ENCODE results near the gene CTNNA2. TPM values are rescaled to one million over a fixed set of nuclear protein-coding genes. Genes with fewer than 3 reads are reported as not detected.
"Not testable (repeated sequence)": the region's sequence is repeated elsewhere in the genome, so short reads cannot be mapped to it uniquely, and the experiment has no call there.

Gene CTNNA2
- total and polyA plus RNA-seq, 5 donors: 0.08 to 0.42 (median 0.11) TPM; not detected in 1

DNA sequence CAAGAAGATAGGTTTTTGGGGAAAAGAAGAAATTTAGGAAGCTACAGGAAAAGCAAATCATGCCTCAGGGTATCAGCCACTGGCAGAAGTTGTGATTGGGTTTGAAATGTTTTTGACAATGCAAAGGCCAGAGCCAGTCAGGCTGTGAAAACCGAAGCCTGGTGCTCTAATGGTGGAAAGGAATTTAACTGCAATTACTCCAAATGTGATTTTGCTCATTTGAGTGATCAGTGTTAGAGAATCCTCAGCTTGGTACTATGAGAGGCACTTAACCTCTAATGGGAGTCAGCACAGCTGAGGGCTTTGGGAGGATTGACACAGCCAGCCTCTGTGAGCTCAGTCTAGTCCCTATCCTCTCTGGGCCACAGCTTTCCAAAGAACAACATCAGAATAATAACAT lies 615.2 kb downstream of the CTNNA2 start:
- no peak for ATAC-seq
- WGBS: 46% methylated on average over 1 of the region's 1 CpG
- intact Hi-C loops (cut with DNase I): no loop called here

DNA sequence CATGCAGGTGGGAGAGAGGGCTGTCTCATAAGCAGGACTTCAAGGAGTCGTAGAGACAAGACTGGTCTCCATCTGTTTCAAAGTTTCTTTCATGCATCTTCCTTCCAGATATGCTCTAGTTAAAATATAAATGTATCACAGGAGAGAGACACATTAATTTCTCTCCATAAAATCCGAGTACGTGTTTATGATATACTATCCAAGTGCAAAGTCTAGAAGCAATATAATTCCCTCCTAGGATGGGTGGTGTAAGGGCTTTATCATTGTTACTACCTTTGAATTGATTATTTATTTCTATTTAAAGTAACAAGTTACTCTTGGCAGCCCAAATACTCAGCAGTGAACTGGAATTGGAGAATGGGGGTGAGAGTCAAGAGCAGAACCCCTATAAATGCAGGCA lies 619.4 kb downstream of the CTNNA2 start:
- ATAC-seq (no peak), DNase-seq (no peak)
- no peaks in the 10 kb centered on the region for H3K27me3 ChIP-seq (ENCODE audit: control insufficient read depth, insufficient read depth)
- H3K4me3 ChIP-seq (ENCODE audit: low read length): no peak overlapping the region
- whole genome bisulfite sequencing: 84% methylated on average over 3 of the region's 3 CpGs
- no peaks in the 10 kb centered on the region for H3K4me1 ChIP-seq (ENCODE audit: control insufficient read depth, insufficient read depth, low read length)
- H3K9me3 ChIP-seq (ENCODE audit: control insufficient read depth, low read length): no peaks in the 10 kb centered on the region
- no peak overlapping the region for H3K27ac ChIP-seq (ENCODE audit: low read length)
- intact Hi-C loops (cut with DNase I): no loop called here

More for the DNA sequence above, 615.2 kb downstream of the CTNNA2 start:
- DNase-seq: no peak
- H3K4me3 ChIP-seq (ENCODE audit: low read length): no peak overlapping the region
- no peaks in the 10 kb centered on the region for H3K9me3 ChIP-seq (ENCODE audit: control insufficient read depth, low read length)
- H3K27me3 ChIP-seq (ENCODE audit: control insufficient read depth, insufficient read depth): no peaks in the 10 kb centered on the region
- no peak overlapping the region for H3K27ac ChIP-seq (ENCODE audit: low read length)
- no peaks in the 10 kb centered on the region for H3K4me1 ChIP-seq (ENCODE audit: control insufficient read depth, insufficient read depth, low read length)

DNA sequence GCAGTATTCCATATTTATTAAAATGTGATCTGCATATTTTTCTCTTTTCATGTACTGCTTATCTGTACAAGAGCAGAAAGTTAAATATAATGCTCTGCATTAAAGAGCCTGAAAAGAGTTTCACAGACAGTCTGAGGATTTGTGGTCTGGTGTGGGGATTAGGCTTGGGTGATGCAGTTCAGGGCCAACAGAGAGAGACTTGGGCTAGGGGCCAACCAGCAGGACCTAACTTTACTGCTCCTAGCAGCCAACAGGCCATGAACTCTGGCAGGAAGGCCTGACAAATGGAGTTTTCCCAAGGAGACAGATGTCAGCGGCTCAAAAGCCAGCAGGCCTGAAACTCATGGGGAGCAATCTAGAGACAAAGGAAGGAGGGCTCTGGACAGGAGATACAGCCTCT lies 622.1 kb downstream of the CTNNA2 start:
- Histone ChIP-seq H3K27ac (ENCODE audit: low read length) (no peak overlapping the region), H3K4me3 (ENCODE audit: low read length) (no peak overlapping the region), H3K9me3 (ENCODE audit: control insufficient read depth, low read length) (no peaks in the 10 kb centered on the region), H3K27me3 (ENCODE audit: control insufficient read depth, insufficient read depth) (no peaks in the 10 kb centered on the region), H3K4me1 (ENCODE audit: control insufficient read depth, insufficient read depth, low read length) (no peaks in the 10 kb centered on the region)
- no peak for ATAC-seq
- DNase-seq: no peak
- WGBS: 74% methylated on average over 1 of the region's 1 CpG
- intact Hi-C loops (cut with DNase I): no loop called here

DNA sequence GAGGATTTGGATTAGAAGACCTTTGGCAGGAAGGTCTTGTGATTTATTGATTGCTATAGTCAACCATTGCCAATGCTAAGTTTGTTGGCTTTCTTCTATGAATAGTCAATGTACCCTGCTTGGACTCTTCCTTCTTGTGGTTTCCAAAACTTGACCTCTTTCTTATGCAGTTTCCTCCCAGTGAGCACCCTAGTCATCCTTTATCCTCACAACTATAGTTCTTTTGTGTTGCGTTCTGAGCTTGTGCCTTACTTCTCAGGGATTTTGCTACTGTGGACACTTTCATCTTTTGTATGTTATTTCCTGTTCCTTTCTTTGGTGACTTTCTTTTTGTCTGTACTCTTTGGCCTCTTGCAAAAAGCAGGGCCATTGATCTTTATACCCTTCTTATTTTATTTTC lies 623.5 kb downstream of the CTNNA2 start:
- Histone ChIP-seq H3K27ac (ENCODE audit: low read length) (no peak overlapping the region), H3K9me3 (ENCODE audit: control insufficient read depth, low read length) (no peaks in the 10 kb centered on the region), H3K4me1 (ENCODE audit: control insufficient read depth, insufficient read depth, low read length) (no peaks in the 10 kb centered on the region), H3K27me3 (ENCODE audit: control insufficient read depth, insufficient read depth) (no peaks in the 10 kb centered on the region), H3K4me3 (ENCODE audit: low read length) (no peak overlapping the region)
- WGBS: 96% methylated on average over 1 of the region's 1 CpG
- no peak for ATAC-seq
- intact Hi-C loops (cut with DNase I): no loop called here
- no peak for DNase-seq

DNA sequence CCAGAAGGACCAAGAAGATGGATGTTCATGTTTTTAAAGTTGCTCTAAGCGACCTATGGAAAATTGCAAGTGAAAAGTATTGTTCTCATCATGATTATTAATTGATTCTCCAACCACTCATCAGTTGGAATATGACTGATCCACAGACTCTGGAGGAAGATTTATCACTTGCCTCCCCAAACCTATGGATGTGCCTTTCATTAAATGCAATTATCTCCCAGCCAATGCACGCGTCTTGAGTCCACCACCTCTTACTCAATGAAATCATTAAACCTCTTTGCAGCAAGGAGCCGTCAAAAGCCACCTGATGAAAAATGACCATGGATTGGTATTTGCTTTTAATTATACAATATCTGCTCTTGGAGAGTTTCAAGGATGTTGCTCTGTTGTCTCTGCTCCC lies 626.1 kb downstream of the CTNNA2 start:
- H3K4me3 ChIP-seq (ENCODE audit: low read length): no peak overlapping the region
- DNase-seq (no peak), ATAC-seq (no peak)
- 83% methylated on average over 4 of the region's 4 CpGs for WGBS
- H3K4me1 ChIP-seq (ENCODE audit: control insufficient read depth, insufficient read depth, low read length): no peaks in the 10 kb centered on the region
- no peak overlapping the region for H3K27ac ChIP-seq (ENCODE audit: low read length)
- intact Hi-C loops (cut with DNase I): no loop called here
- H3K9me3 ChIP-seq (ENCODE audit: control insufficient read depth, low read length): no peaks in the 10 kb centered on the region
- H3K27me3 ChIP-seq (ENCODE audit: control insufficient read depth, insufficient read depth): no peaks in the 10 kb centered on the region

GRCh38 chr2:80141007-80141726 lies 628.3 kb downstream of the CTNNA2 start:
- no peaks in the 10 kb centered on the region for H3K9me3 ChIP-seq (ENCODE audit: control insufficient read depth, low read length)
- H3K4me3 ChIP-seq (ENCODE audit: low read length): no peak overlapping the region
- no peaks in the 10 kb centered on the region for H3K4me1 ChIP-seq (ENCODE audit: control insufficient read depth, insufficient read depth, low read length)
- no peaks in the 10 kb centered on the region for H3K27me3 ChIP-seq (ENCODE audit: control insufficient read depth, insufficient read depth)
- intact Hi-C loops (cut with DNase I): no loop called here
- 91% methylated on average over 4 of the region's 4 CpGs for WGBS
- ATAC-seq (no peak), DNase-seq (no peak)
- H3K27ac ChIP-seq (ENCODE audit: low read length): no peak overlapping the region

DNA sequence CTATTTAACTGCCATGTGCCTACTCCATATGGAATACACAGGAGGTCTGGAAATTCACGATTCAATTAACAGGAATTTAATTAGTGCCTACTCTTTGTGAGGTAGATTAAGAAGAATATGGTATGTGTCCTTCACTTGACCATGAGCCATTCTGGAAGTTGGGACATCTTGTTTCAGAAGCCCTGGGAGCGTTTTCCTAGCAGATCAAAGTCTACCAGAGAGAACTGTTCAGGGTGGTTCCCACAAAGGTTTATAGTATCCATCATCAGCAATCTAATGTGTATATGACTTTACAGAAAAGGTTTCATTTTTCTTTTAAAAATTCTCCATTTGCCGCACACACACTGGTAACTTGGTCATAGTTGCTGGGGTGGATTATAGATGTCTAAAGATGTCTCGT lies 632.6 kb downstream of the CTNNA2 start:
- WGBS: 88% methylated on average over 4 of the region's 4 CpGs
- ATAC-seq: no peak
- no peak overlapping the region for H3K27ac ChIP-seq (ENCODE audit: low read length)
- no peaks in the 10 kb centered on the region for H3K27me3 ChIP-seq (ENCODE audit: control insufficient read depth, insufficient read depth)
- no peaks in the 10 kb centered on the region for H3K4me1 ChIP-seq (ENCODE audit: control insufficient read depth, insufficient read depth, low read length)
- H3K9me3 ChIP-seq (ENCODE audit: control insufficient read depth, low read length): no peaks in the 10 kb centered on the region
- intact Hi-C loops (cut with DNase I): no loop called here
- DNase-seq: no peak
- no peak overlapping the region for H3K4me3 ChIP-seq (ENCODE audit: low read length)

- intact Hi-C loops (cut with DNase I); H3K4me1 ChIP-seq (ENCODE audit: control insufficient read depth, insufficient read depth, low read length); H3K4me3 ChIP-seq (ENCODE audit: low read length); H3K27me3 ChIP-seq (ENCODE audit: control insufficient read depth, insufficient read depth); ATAC-seq; H3K9me3 ChIP-seq (ENCODE audit: control insufficient read depth, low read length); H3K27ac ChIP-seq (ENCODE audit: low read length); DNase-seq: not testable (repeated sequence)
- WGBS: 93% methylated on average over 5 of the region's 5 CpGs
Measured at GRCh38 chr2:80146757-80147156, 633.9 kb downstream of the CTNNA2 start.

- intact Hi-C loops (cut with DNase I): no loop called here
- DNase-seq (no peak), ATAC-seq (no peak)
- Histone ChIP-seq H3K4me1 (ENCODE audit: control insufficient read depth, insufficient read depth, low read length) (no peaks in the 10 kb centered on the region), H3K27me3 (ENCODE audit: control insufficient read depth, insufficient read depth) (no peaks in the 10 kb centered on the region), H3K27ac (ENCODE audit: low read length) (no peak overlapping the region), H3K4me3 (ENCODE audit: low read length) (no peak overlapping the region), H3K9me3 (ENCODE audit: control insufficient read depth, low read length) (no peaks in the 10 kb centered on the region)
- WGBS: 70% methylated on average over 3 of the region's 3 CpGs
Measured at GRCh38 chr2:80147690-80148089, 634.8 kb downstream of the CTNNA2 start.

GRCh38 chr2:80148906-80149305 lies 636.1 kb downstream of the CTNNA2 start:
- no peak for ATAC-seq
- WGBS: 97% methylated on average over 2 of the region's 2 CpGs
- no peak for DNase-seq
- no peaks in the 10 kb centered on the region for H3K27me3 ChIP-seq (ENCODE audit: control insufficient read depth, insufficient read depth)
- H3K9me3 ChIP-seq (ENCODE audit: control insufficient read depth, low read length): no peaks in the 10 kb centered on the region
- no peak overlapping the region for H3K4me3 ChIP-seq (ENCODE audit: low read length)
- H3K27ac ChIP-seq (ENCODE audit: low read length): no peak overlapping the region
- no peaks in the 10 kb centered on the region for H3K4me1 ChIP-seq (ENCODE audit: control insufficient read depth, insufficient read depth, low read length)
- intact Hi-C loops (cut with DNase I): no loop called here

- no peaks in the 10 kb centered on the region for H3K4me1 ChIP-seq (ENCODE audit: control insufficient read depth, insufficient read depth, low read length)
- H3K27ac ChIP-seq (ENCODE audit: low read length): no peak overlapping the region
- no peaks in the 10 kb centered on the region for H3K9me3 ChIP-seq (ENCODE audit: control insufficient read depth, low read length)
- no peaks in the 10 kb centered on the region for H3K27me3 ChIP-seq (ENCODE audit: control insufficient read depth, insufficient read depth)
- no peak overlapping the region for H3K4me3 ChIP-seq (ENCODE audit: low read length)
- ATAC-seq (no peak), DNase-seq (no peak)
- 88% methylated on average over 1 of the region's 1 CpG for WGBS
- intact Hi-C loops (cut with DNase I): no loop called here
Measured at GRCh38 chr2:80149991-80150390, 637.1 kb downstream of the CTNNA2 start.

- Histone ChIP-seq H3K9me3 (ENCODE audit: control insufficient read depth, low read length) (no peaks in the 10 kb centered on the region), H3K4me3 (ENCODE audit: low read length) (no peak overlapping the region), H3K27me3 (ENCODE audit: control insufficient read depth, insufficient read depth) (no peaks in the 10 kb centered on the region), H3K27ac (ENCODE audit: low read length) (no peak overlapping the region), H3K4me1 (ENCODE audit: control insufficient read depth, insufficient read depth, low read length) (no peaks in the 10 kb centered on the region)
- intact Hi-C loops (cut with DNase I): no loop called here
- no peak for DNase-seq
- ATAC-seq: no peak
Measured at GRCh38 chr2:80151248-80151647, 638.4 kb downstream of the CTNNA2 start.
